GM21526 (cell line): ENCODE results near the gene MICAL2.

Source experiments
- ATAC-seq: cut with Tn5 transposase; IDR thresholded peaks from one replicate; pipeline ENCODE4 v1.9.1; 2021; ENCODE audit warnings: moderate library complexity; ENCODE audit not compliant: unreplicated experiment, low FRiP score

The MICAL2 gene

GRCh38 chr11:12278766-12279671 lies 168.6 kb downstream of the MICAL2 start:
- no peak for ATAC-seq

- no peak for ATAC-seq
Measured at GRCh38 chr11:12279672-12280108, 169.3 kb downstream of the MICAL2 start.

GRCh38 chr11:12280199-12280837 lies 169.9 kb downstream of the MICAL2 start:
- ATAC-seq: no peak

GRCh38 chr11:12280838-12281565 lies 170.6 kb downstream of the MICAL2 start:
- ATAC-seq: no peak

GRCh38 chr11:12281571-12282478 lies 171.4 kb downstream of the MICAL2 start:
- ATAC-seq: no peak

- ATAC-seq: no peak
Measured at GRCh38 chr11:12282676-12283075, 172.3 kb downstream of the MICAL2 start.

GRCh38 chr11:12284316-12285050 lies 174.1 kb downstream of the MICAL2 start:
- ATAC-seq: no peak

- no peak for ATAC-seq
Measured at GRCh38 chr11:12285106-12285505, 174.7 kb downstream of the MICAL2 start.

- no peak for ATAC-seq
Measured at GRCh38 chr11:12285811-12286222, 175.4 kb downstream of the MICAL2 start.

GRCh38 chr11:12286606-12287005 lies 176.2 kb downstream of the MICAL2 start:
- ATAC-seq: no peak

- no peak for ATAC-seq
Measured at GRCh38 chr11:12287009-12287373, 176.6 kb downstream of the MICAL2 start.

- no peak for ATAC-seq
Measured at GRCh38 chr11:12287374-12288211, 177.2 kb downstream of the MICAL2 start.

- ATAC-seq: no peak
Measured at GRCh38 chr11:12288212-12288930, 178.0 kb downstream of the MICAL2 start.

- ATAC-seq: no peak
Measured at GRCh38 chr11:12288931-12289666, 178.7 kb downstream of the MICAL2 start.

GRCh38 chr11:12289667-12290476 lies 179.5 kb downstream of the MICAL2 start:
- ATAC-seq: no peak

GRCh38 chr11:12290477-12290922 lies 180.1 kb downstream of the MICAL2 start:
- ATAC-seq: no peak
